ENCODE measurements around the gene TRANK1. TPM values are rescaled to one million over a fixed set of nuclear protein-coding genes. Genes with fewer than 3 reads are reported as not detected.

The TRANK1 gene
- total RNA-seq, 1 experiment from 2014 or later: 10.5 TPM

- TF ChIP-seq, protein P1, sequence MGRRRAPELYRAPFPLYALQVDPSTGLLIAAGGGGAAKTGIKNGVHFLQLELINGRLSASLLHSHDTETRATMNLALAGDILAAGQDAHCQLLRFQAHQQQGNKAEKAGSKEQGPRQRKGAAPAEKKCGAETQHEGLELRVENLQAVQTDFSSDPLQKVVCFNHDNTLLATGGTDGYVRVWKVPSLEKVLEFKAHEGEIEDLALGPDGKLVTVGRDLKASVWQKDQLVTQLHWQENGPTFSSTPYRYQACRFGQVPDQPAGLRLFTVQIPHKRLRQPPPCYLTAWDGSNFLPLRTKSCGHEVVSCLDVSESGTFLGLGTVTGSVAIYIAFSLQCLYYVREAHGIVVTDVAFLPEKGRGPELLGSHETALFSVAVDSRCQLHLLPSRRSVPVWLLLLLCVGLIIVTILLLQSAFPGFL (CRISPR knock-in tag; IDR thresholded peaks at IDR 0.05; ENCODE audit: borderline replicate concordance): no peak
- TF ChIP-seq, protein P2, sequence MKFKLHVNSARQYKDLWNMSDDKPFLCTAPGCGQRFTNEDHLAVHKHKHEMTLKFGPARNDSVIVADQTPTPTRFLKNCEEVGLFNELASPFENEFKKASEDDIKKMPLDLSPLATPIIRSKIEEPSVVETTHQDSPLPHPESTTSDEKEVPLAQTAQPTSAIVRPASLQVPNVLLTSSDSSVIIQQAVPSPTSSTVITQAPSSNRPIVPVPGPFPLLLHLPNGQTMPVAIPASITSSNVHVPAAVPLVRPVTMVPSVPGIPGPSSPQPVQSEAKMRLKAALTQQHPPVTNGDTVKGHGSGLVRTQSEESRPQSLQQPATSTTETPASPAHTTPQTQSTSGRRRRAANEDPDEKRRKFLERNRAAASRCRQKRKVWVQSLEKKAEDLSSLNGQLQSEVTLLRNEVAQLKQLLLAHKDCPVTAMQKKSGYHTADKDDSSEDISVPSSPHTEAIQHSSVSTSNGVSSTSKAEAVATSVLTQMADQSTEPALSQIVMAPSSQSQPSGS (CRISPR knock-in tag; IDR thresholded peaks at IDR 0.05; ENCODE audit: borderline replicate concordance, low read depth): no peak
- TF ChIP-seq CTCF (IDR thresholded peaks at IDR 0.05): no peak
- TF ChIP-seq, protein P3, sequence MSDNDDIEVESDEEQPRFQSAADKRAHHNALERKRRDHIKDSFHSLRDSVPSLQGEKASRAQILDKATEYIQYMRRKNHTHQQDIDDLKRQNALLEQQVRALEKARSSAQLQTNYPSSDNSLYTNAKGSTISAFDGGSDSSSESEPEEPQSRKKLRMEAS (CRISPR knock-in tag; IDR thresholded peaks at IDR 0.05): no peak
- TF ChIP-seq FOXK1 (CRISPR knock-in tag; IDR thresholded peaks at IDR 0.05): no peak
- no peak for TF ChIP-seq ETV6 (CRISPR knock-in tag; IDR thresholded peaks at IDR 0.05)
- TF ChIP-seq SMAD4 (CRISPR knock-in tag; IDR thresholded peaks at IDR 0.05): no peak
- TF ChIP-seq, protein P4, sequence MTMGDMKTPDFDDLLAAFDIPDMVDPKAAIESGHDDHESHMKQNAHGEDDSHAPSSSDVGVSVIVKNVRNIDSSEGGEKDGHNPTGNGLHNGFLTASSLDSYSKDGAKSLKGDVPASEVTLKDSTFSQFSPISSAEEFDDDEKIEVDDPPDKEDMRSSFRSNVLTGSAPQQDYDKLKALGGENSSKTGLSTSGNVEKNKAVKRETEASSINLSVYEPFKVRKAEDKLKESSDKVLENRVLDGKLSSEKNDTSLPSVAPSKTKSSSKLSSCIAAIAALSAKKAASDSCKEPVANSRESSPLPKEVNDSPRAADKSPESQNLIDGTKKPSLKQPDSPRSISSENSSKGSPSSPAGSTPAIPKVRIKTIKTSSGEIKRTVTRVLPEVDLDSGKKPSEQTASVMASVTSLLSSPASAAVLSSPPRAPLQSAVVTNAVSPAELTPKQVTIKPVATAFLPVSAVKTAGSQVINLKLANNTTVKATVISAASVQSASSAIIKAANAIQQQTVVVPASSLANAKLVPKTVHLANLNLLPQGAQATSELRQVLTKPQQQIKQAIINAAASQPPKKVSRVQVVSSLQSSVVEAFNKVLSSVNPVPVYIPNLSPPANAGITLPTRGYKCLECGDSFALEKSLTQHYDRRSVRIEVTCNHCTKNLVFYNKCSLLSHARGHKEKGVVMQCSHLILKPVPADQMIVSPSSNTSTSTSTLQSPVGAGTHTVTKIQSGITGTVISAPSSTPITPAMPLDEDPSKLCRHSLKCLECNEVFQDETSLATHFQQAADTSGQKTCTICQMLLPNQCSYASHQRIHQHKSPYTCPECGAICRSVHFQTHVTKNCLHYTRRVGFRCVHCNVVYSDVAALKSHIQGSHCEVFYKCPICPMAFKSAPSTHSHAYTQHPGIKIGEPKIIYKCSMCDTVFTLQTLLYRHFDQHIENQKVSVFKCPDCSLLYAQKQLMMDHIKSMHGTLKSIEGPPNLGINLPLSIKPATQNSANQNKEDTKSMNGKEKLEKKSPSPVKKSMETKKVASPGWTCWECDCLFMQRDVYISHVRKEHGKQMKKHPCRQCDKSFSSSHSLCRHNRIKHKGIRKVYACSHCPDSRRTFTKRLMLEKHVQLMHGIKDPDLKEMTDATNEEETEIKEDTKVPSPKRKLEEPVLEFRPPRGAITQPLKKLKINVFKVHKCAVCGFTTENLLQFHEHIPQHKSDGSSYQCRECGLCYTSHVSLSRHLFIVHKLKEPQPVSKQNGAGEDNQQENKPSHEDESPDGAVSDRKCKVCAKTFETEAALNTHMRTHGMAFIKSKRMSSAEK (CRISPR knock-in tag; IDR thresholded peaks at IDR 0.05; ENCODE audit: borderline replicate concordance): no peak
These were observed 43.3 kb downstream of the TRANK1 start (continued) for GRCh38 chr3:36901588-36901987.

DNA sequence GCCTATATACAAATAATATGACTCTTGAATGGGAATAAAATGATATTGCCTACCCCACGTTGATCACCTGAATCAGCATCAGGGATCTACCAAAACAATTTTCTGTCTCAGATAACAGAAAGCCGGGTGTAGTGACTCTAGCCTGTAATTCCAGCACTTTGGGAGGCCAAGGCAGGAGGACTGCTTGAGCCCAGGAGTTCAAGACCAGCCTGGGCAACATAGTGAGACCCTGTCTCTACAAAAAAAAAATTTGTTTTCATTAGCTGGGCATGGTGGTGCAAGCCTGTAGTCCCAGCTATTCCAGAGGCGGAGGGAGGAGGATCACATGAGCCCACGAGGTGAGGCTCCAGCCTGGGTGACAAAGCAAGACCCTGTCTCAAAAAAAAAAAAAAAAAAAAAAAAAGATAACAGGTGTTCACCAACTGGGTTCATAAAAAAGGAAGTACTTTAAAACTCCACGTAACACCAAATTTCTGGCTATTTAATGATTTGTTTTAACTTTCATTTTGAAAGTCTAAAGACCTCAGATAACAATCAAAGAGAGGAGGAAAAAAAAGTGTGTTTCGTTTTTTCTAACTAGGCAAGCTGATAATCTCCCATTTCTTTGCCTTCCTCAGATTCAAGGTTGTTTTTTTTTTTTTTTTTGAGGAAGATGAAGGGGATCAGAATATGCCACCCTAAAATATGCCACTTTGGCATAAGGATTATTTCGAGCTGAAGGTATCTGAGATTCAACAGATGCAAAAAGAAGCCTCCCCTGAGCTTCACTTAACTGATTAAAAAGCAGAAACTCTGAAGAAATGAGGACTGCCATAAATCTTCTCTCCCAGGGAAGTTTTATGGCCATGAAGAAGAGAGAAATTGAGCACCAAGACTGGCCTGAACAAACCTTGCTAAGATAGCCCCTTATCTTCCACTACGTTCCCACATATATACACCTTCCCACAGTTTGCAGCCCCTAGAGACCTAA lies 44.1 kb downstream of the TRANK1 start:
- ATAC-seq: no peak
- peaks cover 13% of the 10 kb centered on the region for H3K4me1 Mint-ChIP-seq
- H3K36me3 Mint-ChIP-seq: no peaks in the 10 kb centered on the region; the same call in 1 of the 2 replicates
- CTCF ChIA-PET: no interaction called here
- TF ChIP-seq, protein P3 (CRISPR knock-in tag; IDR thresholded peaks at IDR 0.05): no peak
- TF ChIP-seq MXD4 (CRISPR knock-in tag; IDR thresholded peaks at IDR 0.05; ENCODE audit: borderline replicate concordance) (no peak), ZNF121 (CRISPR knock-in tag; IDR thresholded peaks at IDR 0.05) (peak; percentile 28; the same call in 1 of the 2 replicates), EMX1 (CRISPR knock-in tag; IDR thresholded peaks at IDR 0.05) (no peak), ATF3 (CRISPR knock-in tag; conservative IDR thresholded peaks at IDR 0.05) (no peak)
- TF ChIP-seq, protein P5, sequence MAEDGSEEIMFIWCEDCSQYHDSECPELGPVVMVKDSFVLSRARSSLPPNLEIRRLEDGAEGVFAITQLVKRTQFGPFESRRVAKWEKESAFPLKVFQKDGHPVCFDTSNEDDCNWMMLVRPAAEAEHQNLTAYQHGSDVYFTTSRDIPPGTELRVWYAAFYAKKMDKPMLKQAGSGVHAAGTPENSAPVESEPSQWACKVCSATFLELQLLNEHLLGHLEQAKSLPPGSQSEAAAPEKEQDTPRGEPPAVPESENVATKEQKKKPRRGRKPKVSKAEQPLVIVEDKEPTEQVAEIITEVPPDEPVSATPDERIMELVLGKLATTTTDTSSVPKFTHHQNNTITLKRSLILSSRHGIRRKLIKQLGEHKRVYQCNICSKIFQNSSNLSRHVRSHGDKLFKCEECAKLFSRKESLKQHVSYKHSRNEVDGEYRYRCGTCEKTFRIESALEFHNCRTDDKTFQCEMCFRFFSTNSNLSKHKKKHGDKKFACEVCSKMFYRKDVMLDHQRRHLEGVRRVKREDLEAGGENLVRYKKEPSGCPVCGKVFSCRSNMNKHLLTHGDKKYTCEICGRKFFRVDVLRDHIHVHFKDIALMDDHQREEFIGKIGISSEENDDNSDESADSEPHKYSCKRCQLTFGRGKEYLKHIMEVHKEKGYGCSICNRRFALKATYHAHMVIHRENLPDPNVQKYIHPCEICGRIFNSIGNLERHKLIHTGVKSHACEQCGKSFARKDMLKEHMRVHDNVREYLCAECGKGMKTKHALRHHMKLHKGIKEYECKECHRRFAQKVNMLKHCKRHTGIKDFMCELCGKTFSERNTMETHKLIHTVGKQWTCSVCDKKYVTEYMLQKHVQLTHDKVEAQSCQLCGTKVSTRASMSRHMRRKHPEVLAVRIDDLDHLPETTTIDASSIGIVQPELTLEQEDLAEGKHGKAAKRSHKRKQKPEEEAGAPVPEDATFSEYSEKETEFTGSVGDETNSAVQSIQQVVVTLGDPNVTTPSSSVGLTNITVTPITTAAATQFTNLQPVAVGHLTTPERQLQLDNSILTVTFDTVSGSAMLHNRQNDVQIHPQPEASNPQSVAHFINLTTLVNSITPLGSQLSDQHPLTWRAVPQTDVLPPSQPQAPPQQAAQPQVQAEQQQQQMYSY (CRISPR knock-in tag; IDR thresholded peaks at IDR 0.05): no peak
- no peaks in the 10 kb centered on the region for H3K9me3 Mint-ChIP-seq
- H3K27ac Mint-ChIP-seq: no peak overlapping the region
- H3K4me3 Mint-ChIP-seq: no peak overlapping the region
- H3K27me3 Mint-ChIP-seq (ENCODE audit: low read depth): no peaks in the 10 kb centered on the region
- POLR2A ChIA-PET: no interaction called here
- no peak for DNase-seq (ENCODE audit: low spot score)

Data from WTC11 (cell line).